Calu3 (cell line): ENCODE data around the gene SRRM5. TPM values are rescaled to one million over a fixed set of nuclear protein-coding genes. Genes with fewer than 3 reads are reported as not detected.

Source experiments
- BruUV-seq: library from RNA; stranded (reverse); fragments of 400-500 nt; replicated peaks from 2 replicates; lab custom pipeline; 2021; lab: Mats Ljungman, UMichigan
- CTCF ChIA-PET: fragments of 300-600 bp; sonication (Branson Sonifier 250); formaldehyde crosslinking; loops from one replicate; lab custom pipeline; 2022; ENCODE audit warnings: antibody characterized with exemption; lab: Charles Lee
- DNase-seq: peaks from one replicate; pipeline ENCODE4 v3.0.0; 2022
- H3K27ac Mint-ChIP-seq: one replicate; pipeline ENCODE4 v1.8.0; 2022; ENCODE audit warnings: mixed read lengths; ENCODE audit not compliant: unreplicated experiment
- H3K27me3 Mint-ChIP-seq: one replicate; pipeline ENCODE4 v1.8.0; 2022; ENCODE audit warnings: mixed read lengths; ENCODE audit not compliant: unreplicated experiment
- H3K36me3 Mint-ChIP-seq: one replicate; pipeline ENCODE4 v1.8.0; 2022; ENCODE audit warnings: mild to moderate bottlenecking, moderate library complexity, mixed read lengths; ENCODE audit not compliant: insufficient read depth, unreplicated experiment
- H3K4me1 Mint-ChIP-seq: one replicate; pipeline ENCODE4 v1.8.0; 2022; ENCODE audit warnings: mild to moderate bottlenecking, low read depth, mixed read lengths; ENCODE audit not compliant: unreplicated experiment
- H3K4me3 Mint-ChIP-seq: one replicate; pipeline ENCODE4 v1.8.0; 2022; ENCODE audit warnings: mild to moderate bottlenecking, low read depth, moderate library complexity, mixed read lengths; ENCODE audit not compliant: unreplicated experiment
- H3K9me3 Mint-ChIP-seq: one replicate; pipeline ENCODE4 v1.8.0; 2022; ENCODE audit warnings: low read depth, mixed read lengths; ENCODE audit not compliant: unreplicated experiment
- intact Hi-C: fragments of 100-400 bp; cut with micrococcal nuclease; formaldehyde crosslinking; loops from one replicate; pipeline ENCODE4 v1.10.0; 2022; ENCODE audit not compliant: unreplicated experiment
- total RNA-seq: library from RNA; stranded (reverse); gene quantifications from 2 replicates; pipeline ENCODE4 v1.2.3, GENCODE V29; 2022
- TF ChIP-seq, protein P1 (sequence below): fragments of 200-600 bp; IDR thresholded peaks from one replicate; pipeline ENCODE4 v1.8.0; 2022; ENCODE audit warnings: antibody characterized with exemption; ENCODE audit not compliant: unreplicated experiment

Gene SRRM5
- total RNA-seq, 1 experiment from 2014 or later, result 1.9 TPM

GRCh38 chr19:43651758-43652545 is 40.1 kb downstream of the SRRM5 start:
- intact Hi-C loops, result loop anchor here (2.0 to 5.0 kb wide), 2 partner anchors 95 to 205 kb away; no protein-coding TSS in a partner anchor
- BruUV-seq, result no TSS peak
- H3K27ac Mint-ChIP-seq, result no peak overlapping the region
- H3K27me3 Mint-ChIP-seq, result no peaks in the 10 kb centered on the region
- no peak overlapping the region for H3K4me3 Mint-ChIP-seq
- H3K36me3 Mint-ChIP-seq, result peaks cover 70% of the 10 kb centered on the region
- H3K4me1 Mint-ChIP-seq, result no peaks in the 10 kb centered on the region
- TF ChIP-seq, protein P1, sequence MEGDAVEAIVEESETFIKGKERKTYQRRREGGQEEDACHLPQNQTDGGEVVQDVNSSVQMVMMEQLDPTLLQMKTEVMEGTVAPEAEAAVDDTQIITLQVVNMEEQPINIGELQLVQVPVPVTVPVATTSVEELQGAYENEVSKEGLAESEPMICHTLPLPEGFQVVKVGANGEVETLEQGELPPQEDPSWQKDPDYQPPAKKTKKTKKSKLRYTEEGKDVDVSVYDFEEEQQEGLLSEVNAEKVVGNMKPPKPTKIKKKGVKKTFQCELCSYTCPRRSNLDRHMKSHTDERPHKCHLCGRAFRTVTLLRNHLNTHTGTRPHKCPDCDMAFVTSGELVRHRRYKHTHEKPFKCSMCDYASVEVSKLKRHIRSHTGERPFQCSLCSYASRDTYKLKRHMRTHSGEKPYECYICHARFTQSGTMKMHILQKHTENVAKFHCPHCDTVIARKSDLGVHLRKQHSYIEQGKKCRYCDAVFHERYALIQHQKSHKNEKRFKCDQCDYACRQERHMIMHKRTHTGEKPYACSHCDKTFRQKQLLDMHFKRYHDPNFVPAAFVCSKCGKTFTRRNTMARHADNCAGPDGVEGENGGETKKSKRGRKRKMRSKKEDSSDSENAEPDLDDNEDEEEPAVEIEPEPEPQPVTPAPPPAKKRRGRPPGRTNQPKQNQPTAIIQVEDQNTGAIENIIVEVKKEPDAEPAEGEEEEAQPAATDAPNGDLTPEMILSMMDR, result peak; percentile 81
- CTCF ChIA-PET, result interaction anchor here (0.7 to 1.2 kb wide), 2 partner anchors 35 to 87 kb away, joined by 3 to 4 read pairs; no protein-coding TSS in a partner anchor
- H3K9me3 Mint-ChIP-seq, result no peaks in the 10 kb centered on the region
- DNase-seq, result peak; percentile 79

DNA sequence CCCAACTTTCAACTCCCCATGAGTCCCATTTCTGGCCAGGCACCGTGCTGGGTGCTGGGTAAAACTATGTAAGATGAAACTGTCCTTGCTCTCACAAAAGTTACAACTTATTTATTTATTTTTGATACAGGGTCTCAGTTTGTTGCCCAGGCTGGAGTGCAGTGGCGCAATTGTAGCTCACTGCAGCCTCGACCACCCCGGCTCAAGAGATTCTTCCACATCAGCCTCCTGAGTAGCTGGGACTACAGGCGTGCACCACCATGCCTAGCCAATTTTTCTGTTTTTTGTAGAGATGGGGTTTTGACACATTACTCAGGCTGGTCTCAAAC is 40.6 kb downstream of the SRRM5 start:
- no TSS peak for BruUV-seq
- TF ChIP-seq, protein P1, result no peak
- Mint-ChIP-seq H3K4me3 (no peak overlapping the region), H3K36me3 (peaks cover 71% of the 10 kb centered on the region), H3K27ac (no peak overlapping the region), H3K27me3 (no peaks in the 10 kb centered on the region), H3K9me3 (no peaks in the 10 kb centered on the region), H3K4me1 (no peaks in the 10 kb centered on the region)
- no peak for DNase-seq
- CTCF ChIA-PET, result interaction anchor here (1.1 to 1.2 kb wide), 2 partner anchors 10 to 35 kb away, joined by 4 read pairs; no protein-coding TSS in a partner anchor
- intact Hi-C loops, result loop anchor here (2.0 to 5.0 kb wide), 2 partner anchors 95 to 206 kb away; no protein-coding TSS in a partner anchor

DNA sequence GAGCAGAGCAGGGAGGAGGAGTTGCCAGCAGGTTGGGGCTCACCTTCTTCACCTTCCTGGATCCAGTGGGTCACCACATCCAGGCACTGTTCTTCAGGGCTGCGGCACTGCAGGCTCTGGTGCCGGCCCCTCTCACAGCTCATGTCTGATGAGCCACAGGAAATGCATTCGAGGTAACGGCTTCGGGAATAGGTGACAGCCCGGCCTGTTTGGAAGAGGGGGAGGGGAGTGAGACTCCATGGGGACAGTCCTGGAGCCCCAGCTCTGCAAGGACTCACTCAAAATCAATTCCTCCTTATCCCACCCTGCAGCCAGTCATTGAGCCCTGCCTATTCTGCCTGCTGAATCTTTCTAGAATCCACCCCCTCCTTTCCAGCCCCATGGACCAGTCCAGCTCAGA is 44.5 kb downstream of the SRRM5 start:
- CTCF ChIA-PET, result interaction anchor here (0.7 to 1.2 kb wide), 3 partner anchors 12 to 874 kb away, joined by 3 to 7 read pairs (median 5); no protein-coding TSS in a partner anchor
- no TSS peak for BruUV-seq
- Mint-ChIP-seq H3K4me1 (no peaks in the 10 kb centered on the region), H3K27me3 (no peaks in the 10 kb centered on the region), H3K4me3 (no peak overlapping the region), H3K9me3 (peaks cover 7% of the 10 kb centered on the region), H3K36me3 (peaks cover 75% of the 10 kb centered on the region), H3K27ac (no peak overlapping the region)
- no peak for DNase-seq
- intact Hi-C loops, result no loop called here
- TF ChIP-seq, protein P1, result no peak

DNA sequence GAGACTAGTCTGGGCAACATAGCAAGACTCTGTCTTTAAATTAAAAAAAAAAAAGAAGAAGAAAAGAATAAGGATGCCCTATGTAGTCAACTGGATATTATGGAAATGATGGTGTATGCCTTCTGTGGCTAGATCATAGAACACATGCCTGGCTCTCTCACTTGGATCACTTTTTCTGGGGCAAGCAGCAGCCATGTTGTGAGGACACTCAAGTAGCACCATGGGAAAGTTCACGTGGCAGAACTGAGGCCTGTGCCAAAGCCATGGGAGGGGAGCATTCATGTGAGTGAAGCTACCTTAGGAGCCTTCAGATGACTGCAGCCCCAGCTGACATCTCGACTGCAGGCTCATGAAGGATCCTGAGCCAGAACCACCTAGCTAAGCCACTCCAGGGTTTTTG is 46.1 kb downstream of the SRRM5 start:
- peaks cover 79% of the 10 kb centered on the region for H3K36me3 Mint-ChIP-seq
- intact Hi-C loops, result no loop called here
- peaks cover 7% of the 10 kb centered on the region for H3K9me3 Mint-ChIP-seq
- CTCF ChIA-PET, result interaction anchor here (0.6 to 1.1 kb wide), 2 partner anchors 11 to 30 kb away, joined by 3 read pairs; no protein-coding TSS in a partner anchor
- TF ChIP-seq, protein P1, result no peak
- no peak overlapping the region for H3K27ac Mint-ChIP-seq
- no peak overlapping the region for H3K4me3 Mint-ChIP-seq
- no peak for DNase-seq
- H3K27me3 Mint-ChIP-seq, result no peaks in the 10 kb centered on the region
- no peaks in the 10 kb centered on the region for H3K4me1 Mint-ChIP-seq
- no TSS peak for BruUV-seq
